ENCODE measurements around the gene C5AR1. TPM values are rescaled to one million over a fixed set of nuclear protein-coding genes. Genes with fewer than 3 reads are reported as not detected.
"Not testable (repeated sequence)": the region's sequence is repeated elsewhere in the genome, so short reads cannot be mapped to it uniquely, and the experiment has no call there.

C5AR1 gene
- total and polyA plus RNA-seq, 5 experiments from 2014 or later = 0.15 to 2.6 (median 2.6) TPM; not detected in 2

DNA sequence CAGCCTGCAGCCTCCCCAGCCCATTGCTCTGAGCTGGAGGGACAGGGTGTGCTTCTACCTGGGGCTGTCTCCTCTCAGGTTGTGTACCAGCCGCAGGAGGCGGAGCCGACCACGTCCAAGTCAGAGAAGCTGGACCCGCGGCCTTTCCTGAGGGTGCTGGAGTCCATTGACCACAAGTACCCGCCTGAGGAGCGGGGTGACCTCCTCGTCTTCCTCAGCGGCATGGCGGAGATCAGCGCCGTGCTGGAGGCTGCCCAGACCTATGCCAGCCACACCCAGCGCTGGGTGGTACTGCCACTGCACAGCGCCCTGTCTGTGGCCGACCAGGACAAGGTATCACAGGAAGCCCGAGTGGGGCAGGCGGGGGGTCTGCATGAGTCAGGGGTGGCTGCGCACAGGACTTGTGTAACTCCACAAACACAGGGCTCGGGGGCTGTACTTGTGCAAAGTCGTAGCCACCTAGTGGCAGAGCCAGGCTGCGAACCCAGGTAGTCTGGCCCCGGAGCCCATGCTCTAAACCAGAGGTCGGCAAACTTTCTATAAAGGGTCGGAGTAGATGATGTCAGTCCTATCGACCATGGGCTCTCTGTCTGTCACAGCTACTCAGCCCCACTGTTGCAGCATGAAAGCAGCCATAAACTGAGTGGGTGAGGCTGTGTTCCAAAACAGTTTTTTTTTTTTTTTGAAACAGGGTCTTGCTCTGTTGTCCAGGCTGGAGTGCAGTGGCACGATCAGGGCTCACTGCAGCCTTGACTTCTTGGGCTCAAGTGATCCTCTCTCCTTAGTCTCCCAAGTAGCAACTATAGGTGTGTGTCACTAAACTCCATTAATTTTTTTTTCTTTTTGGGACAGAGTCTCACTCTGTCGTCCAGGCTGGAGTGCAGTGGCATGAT is 48.4 kb downstream of the C5AR1 start:
- Mint-ChIP-seq H3K4me1 (peaks cover 0 to 30% (median 6%) of the 10 kb centered on the region in 4 donors), H3K27ac (no peak overlapping the region), H3K9me3 (no peaks in the 10 kb centered on the region), H3K36me3 (peaks cover 0 to 90% (median 36%) of the 10 kb centered on the region in 3 donors), H3K27me3 (peaks cover 0 to 2% (median 0%) of the 10 kb centered on the region in 5 donors), H3K4me3 (no peak overlapping the region)
- DNase-seq (no peak), ATAC-seq (no peak)
- POLR2A ChIA-PET = interaction anchor here (1.5 kb wide), 1 partner anchor 9 kb away, joined by 4 read pairs; the partner anchor contains the start of gene DHX34

DNA sequence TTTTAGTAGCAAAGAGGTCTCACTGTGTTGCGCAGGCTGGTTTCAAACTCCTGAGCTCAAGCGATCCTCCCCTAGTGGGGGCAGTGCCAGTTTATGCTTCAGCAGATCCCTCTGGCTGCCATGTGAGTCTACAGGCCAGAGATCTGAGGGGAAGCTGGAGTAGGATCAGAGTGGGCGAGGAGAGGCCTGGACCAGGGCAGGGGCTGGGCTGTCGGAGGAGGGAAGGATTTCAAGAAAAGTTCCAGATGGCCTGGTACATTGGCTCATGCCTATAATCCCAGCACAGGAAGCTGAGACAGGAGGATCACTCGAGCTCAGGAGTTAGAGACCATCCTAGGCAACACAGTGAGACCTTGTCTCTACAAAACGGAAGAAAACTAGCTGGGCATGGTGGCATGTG is 49.3 kb downstream of the C5AR1 start:
- DNase-seq (no peak), ATAC-seq (no peak)
- POLR2A ChIA-PET = interaction anchor here (1.5 kb wide), 1 partner anchor 10 kb away, joined by 4 read pairs; the partner anchor contains the start of gene DHX34
- no peak overlapping the region for H3K4me3 Mint-ChIP-seq
- peaks cover 0 to 27% (median 6%) of the 10 kb centered on the region in 4 donors for H3K4me1 Mint-ChIP-seq
- H3K27ac Mint-ChIP-seq = no peak overlapping the region
- peaks cover 0 to 2% (median 0%) of the 10 kb centered on the region in 5 donors for H3K27me3 Mint-ChIP-seq
- no peaks in the 10 kb centered on the region for H3K9me3 Mint-ChIP-seq
- H3K36me3 Mint-ChIP-seq = peaks cover 0 to 91% (median 36%) of the 10 kb centered on the region in 3 donors

DNA sequence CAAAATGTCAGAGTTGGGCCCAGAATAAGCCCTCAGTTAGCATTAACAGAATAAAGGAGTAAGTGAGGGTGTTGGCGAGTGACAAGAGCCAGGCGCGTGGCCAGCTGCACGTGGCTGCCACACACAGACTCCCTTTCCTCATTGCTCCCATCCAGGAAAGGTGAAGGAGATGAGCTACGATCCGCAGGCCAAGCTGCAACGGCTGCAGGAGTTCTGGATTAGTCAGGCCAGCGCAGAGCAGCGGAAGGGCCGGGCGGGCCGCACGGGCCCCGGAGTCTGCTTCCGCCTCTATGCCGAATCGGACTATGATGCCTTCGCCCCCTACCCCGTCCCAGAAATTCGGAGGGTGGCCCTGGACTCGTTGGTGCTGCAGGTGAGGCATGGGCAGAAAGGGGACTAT is 52.7 kb downstream of the C5AR1 start:
- no peak for DNase-seq
- Mint-ChIP-seq H3K36me3 (peaks cover 0 to 85% (median 18%) of the 10 kb centered on the region in 3 donors), H3K9me3 (no peaks in the 10 kb centered on the region), H3K4me3 (no peak overlapping the region), H3K4me1 (peaks cover 0 to 8% (median 4%) of the 10 kb centered on the region in 4 donors), H3K27me3 (no peaks in the 10 kb centered on the region), H3K27ac (no peak overlapping the region)
- POLR2A ChIA-PET = no interaction called here
- ATAC-seq = no peak

DNA sequence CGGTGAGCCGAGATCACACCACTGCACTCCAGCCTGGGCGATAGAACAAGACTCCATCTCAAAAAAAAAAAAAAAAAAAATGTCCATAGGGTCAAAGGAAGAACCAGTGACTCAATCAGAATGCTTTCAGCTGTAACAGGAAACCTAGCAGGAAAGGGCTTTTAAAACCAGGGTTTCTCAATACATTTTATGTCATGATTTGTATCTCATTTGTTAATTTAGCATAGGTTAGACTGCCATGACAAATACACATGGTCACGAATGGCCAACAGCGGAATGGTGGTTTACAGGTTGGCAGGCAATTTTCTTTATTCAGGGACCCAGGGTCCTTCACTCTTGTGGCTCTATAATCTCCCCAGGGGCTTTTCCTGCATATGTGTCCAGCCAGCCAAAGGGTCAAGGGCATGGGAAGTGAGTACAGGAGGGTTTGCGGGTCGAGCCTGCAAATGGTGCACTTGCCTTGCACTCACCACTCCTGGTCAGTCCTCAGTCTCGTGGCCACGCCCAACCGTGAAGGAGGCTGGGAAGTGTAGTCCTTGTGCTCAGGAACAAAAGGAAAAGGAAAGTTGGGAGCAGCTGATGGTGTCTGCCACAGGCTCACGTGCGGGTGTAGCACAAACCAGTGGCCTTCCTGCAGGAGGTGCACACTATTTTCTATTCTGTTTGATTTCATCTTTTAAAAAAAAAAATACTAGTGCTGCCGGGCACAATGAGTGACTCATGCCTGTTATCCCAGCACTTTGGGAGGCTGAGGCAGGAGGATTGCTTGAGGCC is 54.3 kb downstream of the C5AR1 start:
- no peaks in the 10 kb centered on the region for H3K9me3 Mint-ChIP-seq
- H3K4me1 Mint-ChIP-seq = peaks cover 0 to 6% (median 3%) of the 10 kb centered on the region in 4 donors
- H3K27ac Mint-ChIP-seq = peak overlapping the region in 1 of 10 donors; percentile 66
- H3K27me3 Mint-ChIP-seq = no peaks in the 10 kb centered on the region
- POLR2A ChIA-PET = no interaction called here
- H3K36me3 Mint-ChIP-seq = peaks cover 0 to 84% (median 10%) of the 10 kb centered on the region in 3 donors
- DNase-seq (no peak), ATAC-seq (no peak)
- no peak overlapping the region for H3K4me3 Mint-ChIP-seq

DNA sequence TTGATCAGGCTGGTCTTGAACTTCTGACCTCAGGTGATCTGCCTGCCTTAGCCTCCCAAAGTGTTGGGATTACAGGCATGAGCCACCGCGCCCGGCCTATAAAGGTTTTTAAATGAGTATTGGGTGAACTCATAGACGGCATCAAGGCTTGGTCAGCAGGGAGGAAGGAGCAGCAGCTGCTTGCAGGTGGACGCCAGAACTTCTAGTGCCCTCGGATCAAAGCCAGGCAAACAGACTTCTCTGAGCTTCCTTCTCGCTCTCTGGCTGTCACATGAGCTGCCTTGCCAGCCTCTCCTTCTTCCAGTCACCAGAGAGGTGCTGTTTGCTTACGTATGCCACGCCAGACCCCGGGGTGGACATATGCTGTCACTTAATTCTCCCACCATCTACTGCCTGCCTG is 55.8 kb downstream of the C5AR1 start:
- DNase-seq, H3K9me3 Mint-ChIP-seq, POLR2A ChIA-PET, H3K4me3 Mint-ChIP-seq, H3K4me1 Mint-ChIP-seq, H3K27me3 Mint-ChIP-seq, H3K27ac Mint-ChIP-seq, ATAC-seq: not testable (repeated sequence)
- peaks cover 0 to 83% (median 7%) of the 10 kb centered on the region in 3 donors for H3K36me3 Mint-ChIP-seq

DNA sequence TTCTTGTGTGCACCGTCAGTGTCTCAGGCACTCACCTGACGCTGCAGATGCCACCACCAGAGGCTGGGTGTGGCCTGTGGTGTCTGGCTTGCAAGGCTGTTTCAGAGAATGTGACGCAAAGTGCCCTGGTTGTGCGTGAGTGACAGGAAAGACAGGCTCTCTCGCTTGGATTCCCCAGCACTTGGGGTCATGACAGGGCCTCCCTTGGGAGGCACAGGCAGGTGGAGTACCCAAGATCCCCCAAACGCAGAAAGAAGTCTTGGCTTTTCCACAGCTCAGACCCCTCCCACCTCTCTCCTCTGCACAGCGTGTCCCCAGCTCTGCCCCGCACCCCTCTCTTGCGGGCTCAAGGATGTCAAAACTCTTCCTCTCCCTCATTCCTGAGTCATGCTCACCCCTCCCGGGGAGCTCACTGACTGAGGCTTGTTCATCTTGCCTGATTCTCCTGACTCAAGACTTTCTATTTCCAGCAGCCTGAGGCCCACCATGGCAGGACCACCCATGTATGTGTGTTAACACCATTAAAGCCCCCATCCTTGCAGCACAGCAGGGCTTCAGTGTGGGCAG is 60.5 kb downstream of the C5AR1 start:
- H3K9me3 Mint-ChIP-seq = no peaks in the 10 kb centered on the region
- H3K27ac Mint-ChIP-seq = no peak overlapping the region
- H3K36me3 Mint-ChIP-seq = peaks cover 0 to 62% (median 4%) of the 10 kb centered on the region in 3 donors
- POLR2A ChIA-PET = no interaction called here
- H3K4me1 Mint-ChIP-seq = peaks cover 0 to 5% (median 3%) of the 10 kb centered on the region in 4 donors
- DNase-seq = no peak
- no peaks in the 10 kb centered on the region for H3K27me3 Mint-ChIP-seq
- ATAC-seq = no peak
- no peak overlapping the region for H3K4me3 Mint-ChIP-seq

DNA sequence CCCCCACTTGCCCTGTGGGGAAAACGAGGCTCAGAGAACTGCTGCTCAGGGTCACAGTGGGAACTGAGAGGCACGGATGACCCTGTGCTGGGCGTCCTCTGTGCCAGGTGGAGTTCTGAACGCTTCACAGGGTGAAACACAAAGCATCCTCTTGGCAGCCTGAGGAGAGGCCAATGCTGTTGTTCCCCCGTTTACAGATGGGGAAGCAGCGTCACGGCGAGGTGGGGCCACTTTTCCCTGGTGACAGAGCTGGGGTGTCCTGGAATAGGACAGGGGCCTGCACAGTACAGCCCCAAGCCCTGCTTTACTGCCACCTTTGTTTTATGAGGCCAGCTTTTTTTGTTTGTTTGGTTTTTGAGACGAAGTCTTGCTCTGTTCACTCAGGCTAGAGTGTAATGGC is 61.6 kb downstream of the C5AR1 start:
- Mint-ChIP-seq H3K4me3 (no peak overlapping the region), H3K4me1 (peaks cover 0 to 5% (median 3%) of the 10 kb centered on the region in 4 donors), H3K27me3 (no peaks in the 10 kb centered on the region), H3K27ac (no peak overlapping the region), H3K36me3 (peaks cover 0 to 62% (median 6%) of the 10 kb centered on the region in 3 donors), H3K9me3 (no peaks in the 10 kb centered on the region)
- ATAC-seq = no peak
- no peak for DNase-seq
- POLR2A ChIA-PET = no interaction called here

Other genes with a start within 250 kb of the C5AR1 start
- 10 to 100 TPM; 73.4 to 76.3 TPM for gene ZC3H4, start 196.1 kb upstream of the C5AR1 start, total RNA-seq
- gene ZC3H4, start 196.1 kb upstream of the C5AR1 start, polyA plus RNA-seq = 1 to 10 TPM in 2 of 3 donors, under 1 TPM in 1; 0.86 to 2.4 (median 2.0) TPM
- 10 to 100 TPM; 44.5 to 45.6 TPM for gene SAE1, start 179.0 kb upstream of the C5AR1 start, total RNA-seq
- 100 to 1,000 TPM; 158 to 174 (median 159) TPM for gene SAE1, start 179.0 kb upstream of the C5AR1 start, polyA plus RNA-seq
- 10 to 100 TPM; 37.0 to 37.4 TPM for gene BBC3, start 78.7 kb upstream of the C5AR1 start, total RNA-seq
- gene BBC3, start 78.7 kb upstream of the C5AR1 start, polyA plus RNA-seq = 10 to 100 TPM in 1 of 3 donors, 1 to 10 TPM in 2; 7.2 to 13.0 (median 7.3) TPM
- gene CCDC9, start 53.3 kb upstream of the C5AR1 start, total RNA-seq = 10 to 100 TPM; 53.0 to 53.1 TPM
- gene CCDC9, start 53.3 kb upstream of the C5AR1 start, polyA plus RNA-seq = 10 to 100 TPM in 1 of 3 donors, 1 to 10 TPM in 2; 5.0 to 10.8 (median 7.1) TPM
- gene INAFM1, start 35.0 kb upstream of the C5AR1 start, total RNA-seq = 10 to 100 TPM; 17.6 to 19.7 TPM
- gene INAFM1, start 35.0 kb upstream of the C5AR1 start, polyA plus RNA-seq = 1 to 10 TPM; 2.4 to 5.3 (median 3.4) TPM
- under 1 TPM; 0.29 to 0.30 TPM for gene C5AR2, start 22.3 kb downstream of the C5AR1 start, total RNA-seq
- not detected for gene C5AR2, start 22.3 kb downstream of the C5AR1 start, polyA plus RNA-seq
- gene DHX34, start 39.5 kb downstream of the C5AR1 start, total RNA-seq = 10 to 100 TPM; 28.9 to 29.6 TPM
- 1 to 10 TPM; 3.1 to 9.7 (median 5.2) TPM for gene DHX34, start 39.5 kb downstream of the C5AR1 start, polyA plus RNA-seq
- not detected for gene MEIS3, start 109.7 kb downstream of the C5AR1 start, total RNA-seq
- gene MEIS3, start 109.7 kb downstream of the C5AR1 start, polyA plus RNA-seq = not detected
- under 1 TPM in 1 of 2 experiments, not detected in 1; 0.42 TPM for gene SLC8A2, start 162.0 kb downstream of the C5AR1 start, total RNA-seq
- gene SLC8A2, start 162.0 kb downstream of the C5AR1 start, polyA plus RNA-seq = under 1 TPM in 2 of 3 donors, not detected in 1; 0.02 to 0.12 TPM
- 1 to 10 TPM; 5.4 to 7.1 TPM for gene KPTN, start 174.4 kb downstream of the C5AR1 start, total RNA-seq
- gene KPTN, start 174.4 kb downstream of the C5AR1 start, polyA plus RNA-seq = 1 to 10 TPM; 5.8 to 8.0 (median 7.6) TPM
- gene NAPA, start 205.2 kb downstream of the C5AR1 start, total RNA-seq = 10 to 100 TPM; 85.3 to 92.3 TPM
- 100 to 1,000 TPM in 1 of 3 donors, 10 to 100 TPM in 2; 88.7 to 116 (median 89.6) TPM for gene NAPA, start 205.2 kb downstream of the C5AR1 start, polyA plus RNA-seq

Data from naive thymus-derived CD8-positive, alpha-beta T cell (primary cell).